Neural progenitor cell (in vitro differentiated cells): ENCODE data around the gene GOLGA7B.

ENCODE experiments used
- EZH2 ChIP-seq: fragments of 200-600 bp; sonication (generic); IDR thresholded peaks from 2 replicates; pipeline ENCODE4 v1.6.1; 2017; ENCODE audit warnings: antibody characterized with exemption, mild to moderate bottlenecking, moderate library complexity
- EZH2phosphoT487 ChIP-seq: fragments of 200-600 bp; sonication (generic); IDR thresholded peaks from 2 replicates; pipeline ENCODE4 v1.6.1; 2017; ENCODE audit warnings: antibody characterized with exemption
- TF ChIP-seq, protein P1 (sequence below): fragments of 200-600 bp; sonication (generic); IDR thresholded peaks from 2 replicates; pipeline ENCODE4 v1.5.1; 2017; ENCODE audit warnings: antibody characterized with exemption, mild to moderate bottlenecking

DNA sequence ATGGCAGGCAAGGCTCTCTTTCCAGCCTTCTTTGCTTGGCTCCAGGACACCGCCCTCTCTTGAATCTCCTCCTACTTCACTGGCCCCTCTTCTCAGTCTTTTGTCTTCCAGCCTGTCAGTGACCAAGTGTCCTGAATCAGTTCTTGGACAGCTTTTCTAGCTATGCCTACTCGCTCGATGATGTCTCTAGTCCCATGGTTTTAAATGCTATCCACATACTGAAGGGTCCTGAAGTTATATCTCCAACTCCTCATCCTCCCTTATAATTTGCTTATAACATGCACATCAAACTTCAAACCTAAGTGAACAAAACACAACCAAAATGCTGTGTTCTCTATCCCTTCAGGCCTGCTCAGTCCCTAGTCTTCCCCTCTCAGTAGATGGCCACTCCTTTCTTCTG is 5.0 kb upstream of the GOLGA7B start:
- TF ChIP-seq, protein P1, sequence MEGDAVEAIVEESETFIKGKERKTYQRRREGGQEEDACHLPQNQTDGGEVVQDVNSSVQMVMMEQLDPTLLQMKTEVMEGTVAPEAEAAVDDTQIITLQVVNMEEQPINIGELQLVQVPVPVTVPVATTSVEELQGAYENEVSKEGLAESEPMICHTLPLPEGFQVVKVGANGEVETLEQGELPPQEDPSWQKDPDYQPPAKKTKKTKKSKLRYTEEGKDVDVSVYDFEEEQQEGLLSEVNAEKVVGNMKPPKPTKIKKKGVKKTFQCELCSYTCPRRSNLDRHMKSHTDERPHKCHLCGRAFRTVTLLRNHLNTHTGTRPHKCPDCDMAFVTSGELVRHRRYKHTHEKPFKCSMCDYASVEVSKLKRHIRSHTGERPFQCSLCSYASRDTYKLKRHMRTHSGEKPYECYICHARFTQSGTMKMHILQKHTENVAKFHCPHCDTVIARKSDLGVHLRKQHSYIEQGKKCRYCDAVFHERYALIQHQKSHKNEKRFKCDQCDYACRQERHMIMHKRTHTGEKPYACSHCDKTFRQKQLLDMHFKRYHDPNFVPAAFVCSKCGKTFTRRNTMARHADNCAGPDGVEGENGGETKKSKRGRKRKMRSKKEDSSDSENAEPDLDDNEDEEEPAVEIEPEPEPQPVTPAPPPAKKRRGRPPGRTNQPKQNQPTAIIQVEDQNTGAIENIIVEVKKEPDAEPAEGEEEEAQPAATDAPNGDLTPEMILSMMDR = no peak
- no peak for TF ChIP-seq EZH2
- no peak for TF ChIP-seq EZH2phosphoT487
